ENCODE measurements around the gene LOXL1. TPM values are rescaled to one million over a fixed set of nuclear protein-coding genes. Genes with fewer than 3 reads are reported as not detected.

The LOXL1 gene
- total RNA-seq, 1 donor from 2014 or later: 11.1 TPM

DNA sequence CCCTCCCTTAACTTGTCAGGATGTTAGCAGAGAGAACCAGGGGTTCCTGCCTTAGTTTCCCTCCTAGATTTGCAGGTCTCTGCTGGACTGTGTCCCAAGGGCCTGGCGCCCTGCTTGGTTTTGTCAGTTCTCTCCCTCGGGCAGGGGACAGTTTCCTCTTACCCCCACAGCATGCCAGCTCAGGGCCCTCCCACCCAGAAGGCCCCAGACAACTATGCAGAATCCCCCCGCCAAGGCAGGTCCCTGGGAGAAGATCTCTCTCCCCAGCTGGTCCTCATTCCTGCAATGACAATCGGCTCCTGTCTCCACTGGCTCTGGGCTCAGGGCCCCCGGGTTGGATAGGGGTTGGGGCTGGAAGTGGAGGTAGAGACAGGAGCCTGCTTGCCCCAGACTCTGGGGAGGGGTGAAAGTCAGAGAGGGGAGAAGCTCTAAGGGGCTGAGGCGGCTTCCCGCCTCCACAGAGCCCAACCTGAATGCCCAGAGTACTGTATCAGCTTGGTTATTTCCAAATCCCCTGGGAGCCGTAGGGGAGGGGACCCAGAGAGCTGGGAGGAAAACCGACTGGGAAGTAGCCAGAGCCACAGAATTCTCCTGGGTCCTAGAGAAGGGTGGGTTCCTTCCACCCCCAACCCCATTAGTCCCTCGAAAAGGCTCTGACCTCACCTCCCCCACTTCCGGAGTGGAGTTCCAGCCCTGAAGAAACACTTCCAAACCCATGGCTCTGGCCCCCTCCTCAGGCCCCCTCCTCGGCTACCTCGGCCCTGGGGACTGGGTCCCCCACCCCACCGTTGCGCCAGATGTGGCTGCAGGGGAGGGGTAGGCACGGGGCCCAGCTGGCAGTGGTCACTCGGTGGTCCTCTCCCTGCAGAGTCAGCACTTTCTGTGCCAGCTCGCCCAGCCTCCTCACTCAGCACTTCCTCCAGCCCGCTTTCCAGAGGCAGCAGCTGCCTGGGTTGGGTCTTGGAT is 3.8 kb upstream of the LOXL1 start:
- no peak overlapping the region for H3K4me3 ChIP-seq
- no peaks in the 10 kb centered on the region for H3K9me3 ChIP-seq
- H3K36me3 ChIP-seq: no peaks in the 10 kb centered on the region
- no peak for ATAC-seq
- no peak for DNase-seq
- H3K27ac ChIP-seq: peak overlapping the region; percentile 14
- H3K27me3 ChIP-seq: no peaks in the 10 kb centered on the region
- H3K4me1 ChIP-seq: peaks cover 30% of the 10 kb centered on the region
- TF ChIP-seq, protein P1, sequence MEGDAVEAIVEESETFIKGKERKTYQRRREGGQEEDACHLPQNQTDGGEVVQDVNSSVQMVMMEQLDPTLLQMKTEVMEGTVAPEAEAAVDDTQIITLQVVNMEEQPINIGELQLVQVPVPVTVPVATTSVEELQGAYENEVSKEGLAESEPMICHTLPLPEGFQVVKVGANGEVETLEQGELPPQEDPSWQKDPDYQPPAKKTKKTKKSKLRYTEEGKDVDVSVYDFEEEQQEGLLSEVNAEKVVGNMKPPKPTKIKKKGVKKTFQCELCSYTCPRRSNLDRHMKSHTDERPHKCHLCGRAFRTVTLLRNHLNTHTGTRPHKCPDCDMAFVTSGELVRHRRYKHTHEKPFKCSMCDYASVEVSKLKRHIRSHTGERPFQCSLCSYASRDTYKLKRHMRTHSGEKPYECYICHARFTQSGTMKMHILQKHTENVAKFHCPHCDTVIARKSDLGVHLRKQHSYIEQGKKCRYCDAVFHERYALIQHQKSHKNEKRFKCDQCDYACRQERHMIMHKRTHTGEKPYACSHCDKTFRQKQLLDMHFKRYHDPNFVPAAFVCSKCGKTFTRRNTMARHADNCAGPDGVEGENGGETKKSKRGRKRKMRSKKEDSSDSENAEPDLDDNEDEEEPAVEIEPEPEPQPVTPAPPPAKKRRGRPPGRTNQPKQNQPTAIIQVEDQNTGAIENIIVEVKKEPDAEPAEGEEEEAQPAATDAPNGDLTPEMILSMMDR (IDR thresholded peaks at IDR 0.05): no peak
- intact Hi-C loops (cut with DNase I): no loop called here

DNA sequence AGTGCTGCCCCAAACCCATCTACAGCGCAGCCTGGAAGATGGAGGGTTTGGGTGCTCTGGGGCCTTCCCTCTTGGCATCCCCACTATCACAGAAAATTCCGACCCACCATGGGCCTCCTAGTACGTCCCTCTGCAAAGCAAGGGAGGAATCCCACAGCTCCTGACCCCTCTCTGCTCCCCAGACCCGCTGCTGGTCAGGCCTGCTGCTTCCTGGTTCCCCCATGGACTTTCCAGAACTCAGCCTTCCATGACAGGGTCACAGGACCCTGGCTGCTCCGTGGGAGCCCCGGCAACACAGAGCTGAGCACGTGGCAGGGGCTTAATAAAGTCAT is 3.1 kb upstream of the LOXL1 start:
- DNase-seq (no peak), ATAC-seq (no peak)
- Histone ChIP-seq H3K27me3 (no peaks in the 10 kb centered on the region), H3K4me1 (peaks cover 34% of the 10 kb centered on the region), H3K4me3 (no peak overlapping the region), H3K9me3 (no peaks in the 10 kb centered on the region), H3K27ac (peak overlapping the region; percentile 14), H3K36me3 (no peaks in the 10 kb centered on the region)
- intact Hi-C loops (cut with DNase I): no loop called here
- TF ChIP-seq, protein P1 (IDR thresholded peaks at IDR 0.05): no peak

DNA sequence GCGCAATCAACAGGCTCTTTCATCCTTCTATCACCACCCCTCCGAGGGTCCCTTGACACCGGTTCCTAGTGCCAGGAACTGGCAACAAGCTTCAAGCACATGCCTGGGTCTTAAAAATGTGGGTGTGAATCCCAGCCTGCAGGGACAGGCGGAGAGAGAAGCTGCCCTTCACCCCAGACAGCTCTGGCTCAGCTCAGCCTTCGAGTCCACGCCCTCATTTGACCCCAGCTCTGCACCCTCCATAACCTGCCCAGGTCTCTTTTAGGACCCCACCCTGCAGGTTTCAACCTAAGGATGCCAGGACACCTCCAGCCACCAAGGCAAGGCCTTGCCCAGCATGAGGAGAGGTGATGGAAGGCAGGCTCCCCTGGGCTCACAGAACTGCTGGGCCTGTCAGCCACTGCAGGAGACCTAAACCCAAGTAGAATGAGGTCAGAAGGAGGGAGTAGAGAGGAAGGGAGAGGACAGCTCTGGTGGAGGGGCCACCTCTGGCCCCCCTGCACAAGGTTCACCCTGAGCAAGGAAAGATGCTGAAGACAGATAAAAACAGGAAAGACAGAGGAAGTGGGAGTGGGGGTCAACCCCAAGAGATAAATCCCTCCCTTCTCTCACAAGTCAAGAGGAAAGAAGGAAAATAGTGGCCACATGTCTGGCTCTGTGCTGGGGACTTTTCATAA is 2.6 kb upstream of the LOXL1 start:
- intact Hi-C loops (cut with DNase I): no loop called here
- Histone ChIP-seq H3K36me3 (no peaks in the 10 kb centered on the region), H3K4me3 (no peak overlapping the region), H3K4me1 (peaks cover 35% of the 10 kb centered on the region), H3K27ac (peak overlapping the region; percentile 52), H3K27me3 (no peaks in the 10 kb centered on the region), H3K9me3 (no peaks in the 10 kb centered on the region)
- TF ChIP-seq, protein P1 (IDR thresholded peaks at IDR 0.05): no peak
- no peak for DNase-seq
- ATAC-seq: no peak

DNA sequence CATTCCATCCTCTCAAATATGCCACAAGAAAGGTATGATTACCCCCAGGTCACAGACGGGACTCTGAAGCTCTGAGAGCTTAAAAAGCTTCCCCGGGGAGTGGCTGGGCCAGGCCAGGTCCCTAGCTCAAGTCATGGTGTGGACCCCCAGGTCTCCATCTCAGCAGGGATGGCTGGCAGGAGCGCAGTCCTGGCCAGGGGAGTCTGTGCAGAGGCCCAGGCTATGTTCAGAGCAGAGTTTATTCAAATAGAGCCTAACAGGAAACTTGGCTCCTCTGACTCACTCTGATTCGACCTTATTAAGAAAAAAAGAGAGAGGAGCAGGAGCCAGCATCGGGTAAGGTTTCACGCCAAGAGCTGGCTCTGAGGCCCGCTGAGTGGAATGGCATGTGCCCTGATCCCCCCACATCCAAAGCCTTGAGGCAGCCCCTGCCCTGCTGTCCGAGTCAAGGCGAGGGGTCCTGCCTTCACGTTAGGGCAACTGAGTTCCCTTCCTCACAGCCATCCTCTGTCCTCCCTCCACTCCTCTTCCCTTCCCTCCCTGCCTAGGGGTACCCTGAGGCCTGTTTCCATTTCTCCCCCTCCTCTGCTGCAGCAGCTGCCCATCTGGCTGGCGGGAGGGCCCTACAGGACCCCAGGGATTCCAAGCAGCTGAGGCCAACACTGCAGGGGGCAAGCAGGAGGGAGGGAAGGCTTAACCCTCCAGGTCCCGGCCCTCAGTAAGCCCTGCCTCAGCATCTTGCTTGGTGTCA is 1.9 kb upstream of the LOXL1 start:
- Histone ChIP-seq H3K27me3 (no peaks in the 10 kb centered on the region), H3K4me1 (peaks cover 35% of the 10 kb centered on the region), H3K27ac (peak overlapping the region; percentile 52), H3K4me3 (no peak overlapping the region), H3K36me3 (no peaks in the 10 kb centered on the region), H3K9me3 (no peaks in the 10 kb centered on the region)
- intact Hi-C loops (cut with DNase I): no loop called here
- TF ChIP-seq, protein P1 (IDR thresholded peaks at IDR 0.05): no peak
- no peak for ATAC-seq
- DNase-seq: no peak

DNA sequence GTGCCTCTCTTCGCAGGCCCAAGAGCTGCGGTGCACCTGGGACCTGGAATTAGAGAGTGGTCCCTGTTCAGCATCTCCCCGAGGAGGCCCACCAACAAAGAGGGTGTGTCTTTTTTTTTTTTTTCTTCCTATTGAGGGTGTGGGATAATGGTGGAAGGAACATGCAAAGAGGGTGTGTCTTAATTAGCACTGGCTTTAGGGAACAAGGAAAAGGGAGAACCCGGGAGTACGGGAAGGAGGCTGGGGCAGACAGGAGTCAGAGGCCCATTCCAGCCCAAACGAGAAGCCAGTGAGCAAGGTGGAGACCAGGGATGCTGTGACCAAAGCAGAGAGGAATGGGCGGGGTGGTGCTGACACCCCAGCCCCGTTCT is 429 bp upstream of the LOXL1 start:
- TF ChIP-seq, protein P1 (IDR thresholded peaks at IDR 0.05): no peak
- Histone ChIP-seq H3K27ac (peak overlapping the region; percentile 80), H3K9me3 (no peaks in the 10 kb centered on the region), H3K36me3 (no peaks in the 10 kb centered on the region), H3K4me3 (peak overlapping the region; percentile 61), H3K4me1 (peaks cover 35% of the 10 kb centered on the region), H3K27me3 (no peaks in the 10 kb centered on the region)
- no peak for ATAC-seq
- DNase-seq: no peak
- intact Hi-C loops (cut with DNase I): no loop called here

Measured in upper lobe of right lung (tissue), 1 donor.